HS-27A (cell line): Measurements from ENCODE around the gene CDCA4.
"Not testable (repeated sequence)": the region's sequence is repeated elsewhere in the genome, so short reads cannot be mapped to it uniquely, and the experiment has no call there.

ENCODE experiments used
- DNase-seq: peaks from one replicate; pipeline ENCODE4 v3.0.0-alpha.2; 2012; ENCODE audit warnings: low read depth, missing footprints

The CDCA4 gene

DNA sequence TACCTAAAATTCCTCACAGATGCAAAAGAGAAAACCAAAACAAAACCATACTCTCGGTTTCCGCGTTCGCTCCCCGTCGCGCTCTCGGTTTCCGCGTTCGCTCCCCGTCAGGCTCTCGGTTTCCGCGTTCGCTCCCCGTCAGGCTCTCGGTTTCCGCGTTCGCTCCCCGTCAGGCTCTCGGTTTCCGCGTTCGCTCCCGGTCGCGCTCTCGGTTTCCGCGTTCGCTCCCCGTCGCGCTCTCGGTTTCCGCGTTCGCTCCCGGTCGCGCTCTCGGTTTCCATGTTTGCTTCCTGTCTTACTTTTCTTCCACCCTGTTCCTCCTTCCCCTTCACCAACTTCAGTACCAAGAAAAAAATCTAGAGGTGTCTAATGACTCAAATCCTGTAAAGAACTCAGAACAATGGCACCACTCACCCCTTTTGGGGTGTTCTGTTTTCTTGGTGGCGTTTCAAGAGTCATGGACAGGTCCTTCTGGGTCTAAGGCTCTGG, 12.6 kb upstream of the CDCA4 start:
- DNase-seq: not testable (repeated sequence)

DNA sequence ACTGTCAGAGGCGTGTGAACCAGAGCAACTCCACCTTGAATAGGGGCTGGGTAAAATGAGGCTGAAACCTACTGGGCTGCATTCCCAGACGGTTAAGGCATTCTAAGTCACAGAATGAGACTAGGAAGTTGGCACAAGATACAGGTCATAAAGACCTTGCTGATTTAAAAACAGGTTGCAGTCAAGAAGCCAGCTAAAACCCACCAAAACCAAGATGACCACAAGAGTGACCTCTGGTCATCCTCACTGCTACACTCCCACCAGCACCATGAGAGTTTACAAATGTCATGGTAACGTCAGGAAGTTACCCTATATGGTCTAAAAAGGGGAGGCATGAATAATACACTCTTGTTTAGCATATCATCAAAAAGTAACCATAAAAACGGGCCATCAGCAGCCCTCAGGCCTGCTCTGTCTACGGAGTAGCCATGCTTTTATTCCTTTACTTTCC, 11.6 kb upstream of the CDCA4 start:
- not testable (repeated sequence) for DNase-seq

DNA sequence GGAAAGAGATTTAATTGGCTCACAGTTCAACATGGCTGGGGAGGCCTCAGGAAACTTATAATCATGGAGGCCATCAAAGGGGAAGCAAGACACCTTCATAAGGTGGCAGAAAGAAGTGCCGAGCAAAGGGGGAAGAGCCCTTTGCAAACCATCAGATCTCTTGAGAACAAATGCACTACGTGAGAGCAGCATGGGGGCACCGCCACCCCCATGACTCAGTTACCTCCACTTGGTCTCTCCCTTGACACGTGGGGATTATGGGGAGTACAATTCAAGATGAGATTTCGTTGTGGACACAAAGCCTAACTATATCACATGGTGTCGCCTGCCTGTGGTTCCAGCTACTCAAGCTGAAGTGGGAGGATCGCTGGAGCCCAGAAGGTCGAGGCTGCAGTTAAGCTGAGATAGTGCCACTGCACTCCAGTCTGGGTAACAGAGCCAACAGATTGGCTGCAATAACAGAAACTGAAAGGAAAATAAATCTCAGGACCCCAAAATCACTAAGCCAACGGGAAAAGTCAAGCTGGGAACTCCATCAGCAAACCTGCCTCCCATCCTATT, 10.0 kb upstream of the CDCA4 start:
- no peak for DNase-seq

DNA sequence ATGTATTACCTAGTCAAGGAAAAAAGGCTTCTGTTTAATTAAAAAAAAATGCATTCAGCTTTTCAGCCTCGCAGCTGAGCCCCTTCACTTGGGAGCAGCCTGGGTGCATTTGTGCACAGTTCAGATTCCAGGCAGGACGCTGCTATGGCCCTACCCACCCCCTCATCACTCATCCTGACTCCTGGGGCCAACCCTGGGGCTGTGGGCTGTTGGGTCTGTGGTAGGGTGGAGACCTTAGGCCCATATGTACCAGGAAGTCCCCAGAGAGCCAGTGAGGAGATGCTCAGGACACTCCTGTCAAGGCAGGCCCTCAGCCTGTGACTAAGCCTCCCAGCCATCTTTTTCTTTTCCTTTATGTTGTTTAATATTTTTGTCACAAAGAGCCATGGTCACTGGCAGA, 9.3 kb upstream of the CDCA4 start:
- DNase-seq: no peak

DNA sequence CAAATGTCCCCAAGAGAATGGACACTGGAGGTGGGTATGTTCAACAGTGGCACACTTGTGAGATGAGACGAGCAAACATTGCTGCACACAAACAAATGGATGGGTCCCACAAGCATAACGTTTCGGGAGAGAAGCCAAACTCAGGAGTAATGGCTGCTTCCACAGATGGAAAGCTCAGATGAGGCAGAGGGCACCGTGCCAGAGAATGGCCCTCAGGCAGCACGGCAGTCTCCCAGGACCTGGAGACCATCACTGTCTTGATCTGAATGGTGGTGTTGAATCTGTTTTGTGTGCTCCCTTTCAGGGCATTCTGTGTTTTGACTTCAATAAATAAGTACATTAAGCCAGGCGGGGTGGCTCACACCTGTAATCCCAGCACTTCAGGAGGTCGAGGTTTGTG, 8.5 kb upstream of the CDCA4 start:
- no peak for DNase-seq

DNA sequence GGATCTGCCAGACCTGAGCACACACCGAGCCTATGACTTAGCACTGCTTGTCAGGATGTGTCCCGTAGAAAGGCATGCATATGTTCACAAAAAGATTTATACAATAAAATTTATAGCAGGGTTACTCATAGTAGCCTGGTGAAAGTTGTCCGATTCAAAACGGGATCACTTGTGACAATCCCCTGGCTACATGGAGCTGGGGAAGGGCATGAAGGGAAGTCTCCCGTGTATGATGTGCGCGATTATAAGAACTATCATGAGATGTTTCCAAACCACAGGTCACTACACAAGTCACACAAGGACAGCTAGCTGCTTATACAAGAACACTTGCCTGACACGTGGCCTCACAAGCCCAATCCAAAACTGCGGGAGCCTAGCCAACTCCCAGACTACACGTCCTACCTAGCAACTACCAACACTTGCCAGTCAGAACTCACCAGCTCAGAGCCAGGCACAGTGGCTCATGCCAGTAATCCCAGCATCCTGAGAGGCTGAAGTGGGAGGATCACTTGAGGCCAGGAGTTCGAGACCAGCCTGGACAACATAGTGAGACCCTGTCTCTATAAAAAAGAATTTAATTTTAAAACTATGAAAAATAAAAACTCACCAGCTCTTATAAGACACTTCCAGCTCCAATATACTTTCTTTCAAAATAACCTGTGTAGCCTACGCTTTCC, 7.5 kb upstream of the CDCA4 start:
- DNase-seq: no peak

DNA sequence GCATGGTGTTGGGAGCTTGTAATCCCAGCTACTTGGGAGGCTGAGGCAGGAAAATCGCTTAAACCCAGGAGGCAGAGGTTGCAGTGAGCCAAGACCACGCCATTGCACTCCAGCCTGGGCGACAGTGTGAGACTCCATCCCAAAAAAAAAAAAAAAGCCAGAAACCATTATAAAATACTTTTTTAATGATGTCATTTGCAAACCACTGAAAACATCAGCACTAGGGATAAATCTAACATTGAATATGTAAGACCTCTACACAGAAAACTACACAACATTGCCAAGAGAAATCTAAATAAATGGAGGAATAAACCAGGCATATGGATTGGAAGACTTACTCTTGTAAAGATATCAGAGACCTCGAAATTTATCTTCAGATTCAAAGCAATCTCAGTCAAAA, 6.8 kb upstream of the CDCA4 start:
- DNase-seq: not testable (repeated sequence)

DNA sequence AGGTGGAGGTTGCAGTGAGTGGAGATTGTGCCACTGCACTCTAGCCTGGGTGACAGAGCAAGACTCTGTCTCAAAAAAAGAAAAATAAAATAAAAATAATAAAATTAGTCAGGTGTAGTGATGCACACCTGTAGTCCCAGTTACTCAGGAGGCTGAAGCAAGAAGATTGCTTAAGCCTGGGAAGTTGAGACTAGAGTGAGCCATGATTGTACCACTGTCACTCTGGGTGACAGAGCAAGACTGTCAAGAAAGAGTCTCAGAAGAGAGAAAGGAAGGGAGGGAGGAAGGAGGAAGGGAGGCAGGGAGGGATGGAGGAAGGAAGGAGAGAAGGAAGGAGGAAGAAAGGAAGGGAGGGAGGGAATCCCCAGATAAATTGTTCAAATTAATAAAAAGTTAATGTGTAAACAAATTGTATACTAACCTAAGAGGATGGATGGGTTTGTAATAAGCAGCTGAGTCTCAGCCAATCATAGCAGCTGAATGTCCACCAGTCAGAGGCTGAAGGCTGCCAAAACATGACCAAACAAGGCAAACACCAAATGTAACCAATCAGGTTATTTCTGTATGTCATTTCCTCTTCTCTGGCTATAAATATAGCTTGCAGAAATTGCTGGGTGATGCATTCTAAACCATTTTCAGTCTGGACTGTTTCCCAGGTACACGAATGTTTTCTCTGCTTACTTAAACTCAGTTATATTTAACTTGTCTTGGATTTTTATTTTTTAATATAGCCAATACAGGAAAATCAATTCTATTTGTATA, 6.1 kb upstream of the CDCA4 start:
- no peak for DNase-seq

DNA sequence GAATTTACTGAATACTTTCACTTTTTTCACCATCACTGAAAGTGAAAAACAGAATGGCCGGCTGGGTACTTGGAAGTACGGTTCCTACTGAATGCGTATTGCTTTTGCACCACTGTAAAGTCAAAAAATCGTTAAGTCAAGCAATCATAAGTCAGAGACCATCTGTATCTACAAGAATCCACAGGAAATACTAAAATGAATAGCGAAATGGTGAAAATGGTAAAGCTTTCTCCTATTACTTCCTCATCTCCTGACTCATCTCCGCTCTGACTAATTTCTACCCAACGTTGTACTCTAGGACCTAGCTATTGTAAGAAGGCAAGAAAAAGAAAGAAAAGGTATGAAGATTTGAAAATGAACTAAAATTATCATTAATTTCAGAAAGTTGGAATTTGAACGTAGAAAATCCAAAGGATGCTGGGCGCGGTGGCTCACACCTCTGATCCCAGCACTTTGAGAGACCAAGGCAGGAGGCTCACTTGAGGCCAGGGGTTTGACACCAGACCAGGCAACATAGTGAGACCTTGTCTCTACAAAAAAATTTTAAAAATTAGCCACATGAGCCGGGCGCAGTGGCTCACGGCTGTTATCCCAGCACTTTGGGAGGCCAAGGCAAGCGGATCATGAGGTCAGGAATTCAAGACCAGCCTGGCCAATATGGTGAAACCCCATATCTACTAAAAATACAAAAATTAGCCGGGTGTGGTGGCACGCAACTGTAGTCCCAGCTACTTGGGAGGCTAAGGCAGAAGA, 5.3 kb upstream of the CDCA4 start:
- no peak for DNase-seq

DNA sequence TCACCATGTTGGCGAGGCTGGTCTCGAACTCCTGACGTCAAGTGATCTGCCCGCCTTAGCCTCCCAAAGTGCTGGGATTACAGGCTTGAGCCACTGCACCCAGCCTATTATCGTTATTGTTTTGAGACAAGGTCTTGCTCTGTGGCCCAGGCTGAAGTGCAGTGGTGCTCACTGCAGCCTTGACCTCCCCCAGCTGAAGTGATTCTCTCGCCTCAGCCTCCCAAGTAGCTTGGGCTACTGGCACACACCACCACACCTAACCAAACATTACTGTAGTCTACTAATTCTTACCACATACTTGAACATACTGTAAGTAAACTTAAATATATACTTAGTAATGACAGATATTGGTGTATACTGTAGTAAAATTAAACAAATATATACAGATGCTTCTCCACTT, 4.5 kb upstream of the CDCA4 start:
- no peak for DNase-seq

DNA sequence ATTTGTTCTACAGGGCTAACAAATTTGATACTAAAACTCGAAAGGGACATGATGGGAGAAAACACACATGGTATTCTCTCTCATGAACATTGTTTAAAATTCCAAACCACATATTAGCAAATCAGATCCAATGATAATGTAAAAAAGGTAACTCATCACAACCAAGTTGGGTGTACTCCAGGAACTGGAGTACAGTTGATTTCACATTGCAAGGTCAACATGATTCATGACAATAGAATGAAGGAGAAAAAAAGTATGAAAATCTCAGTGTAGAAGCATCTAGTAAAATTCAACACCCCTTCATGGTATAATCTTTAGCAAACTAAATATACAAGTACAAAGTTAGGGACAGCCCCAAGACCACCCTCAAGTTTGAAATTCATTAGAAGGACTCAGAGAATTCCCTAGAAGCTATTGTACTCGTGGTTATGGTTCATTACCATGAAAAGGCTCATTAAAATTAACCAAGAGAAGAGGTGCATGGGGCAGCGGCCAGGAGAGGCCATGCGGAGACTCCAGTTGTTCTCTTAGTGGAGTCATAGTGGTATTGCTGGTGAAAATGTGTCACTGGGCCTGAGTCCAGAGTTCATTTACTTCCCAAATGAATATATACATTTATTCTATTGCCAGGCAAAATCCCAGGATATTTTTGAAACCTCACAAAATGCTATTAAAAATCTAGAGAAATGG, 3.1 kb upstream of the CDCA4 start:
- DNase-seq: no peak

DNA sequence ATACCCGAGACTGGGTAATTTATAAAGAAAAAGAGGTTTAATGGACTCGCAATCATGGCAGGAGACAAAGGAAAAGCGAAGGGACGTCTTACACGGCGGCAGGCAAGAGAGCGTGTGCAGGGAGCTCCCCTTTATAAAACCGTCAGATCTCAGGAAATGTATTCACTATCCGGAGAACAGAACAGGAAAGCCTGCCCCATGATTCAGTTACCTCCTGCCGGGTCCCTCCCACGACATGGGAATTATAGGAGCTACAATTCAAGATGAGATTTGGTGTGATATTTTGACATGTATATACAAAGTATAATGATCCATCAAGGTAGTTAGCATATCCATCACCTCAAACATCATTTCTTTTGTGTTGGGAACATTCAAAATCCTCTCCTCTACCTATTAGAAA, 2.3 kb upstream of the CDCA4 start:
- DNase-seq: no peak

DNA sequence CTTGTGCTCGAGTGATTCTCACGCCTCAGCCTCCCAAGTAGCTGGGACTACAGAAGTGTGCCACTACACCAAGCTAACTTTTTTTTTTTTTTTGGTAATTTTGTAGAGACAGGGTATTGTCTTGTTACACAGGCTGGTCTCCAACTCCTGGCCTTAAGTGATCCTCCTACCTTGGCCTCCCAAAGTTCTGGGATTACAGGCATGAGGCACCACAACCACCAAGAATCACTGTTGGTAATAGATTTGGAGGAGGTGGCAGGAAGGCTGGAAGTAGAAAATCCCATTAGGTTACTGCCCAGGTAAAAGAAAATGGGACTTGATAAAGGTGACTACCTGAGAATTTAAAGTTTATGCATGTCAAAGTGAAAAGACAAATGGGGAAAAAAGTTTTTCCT, 1.4 kb upstream of the CDCA4 start:
- no peak for DNase-seq

DNA sequence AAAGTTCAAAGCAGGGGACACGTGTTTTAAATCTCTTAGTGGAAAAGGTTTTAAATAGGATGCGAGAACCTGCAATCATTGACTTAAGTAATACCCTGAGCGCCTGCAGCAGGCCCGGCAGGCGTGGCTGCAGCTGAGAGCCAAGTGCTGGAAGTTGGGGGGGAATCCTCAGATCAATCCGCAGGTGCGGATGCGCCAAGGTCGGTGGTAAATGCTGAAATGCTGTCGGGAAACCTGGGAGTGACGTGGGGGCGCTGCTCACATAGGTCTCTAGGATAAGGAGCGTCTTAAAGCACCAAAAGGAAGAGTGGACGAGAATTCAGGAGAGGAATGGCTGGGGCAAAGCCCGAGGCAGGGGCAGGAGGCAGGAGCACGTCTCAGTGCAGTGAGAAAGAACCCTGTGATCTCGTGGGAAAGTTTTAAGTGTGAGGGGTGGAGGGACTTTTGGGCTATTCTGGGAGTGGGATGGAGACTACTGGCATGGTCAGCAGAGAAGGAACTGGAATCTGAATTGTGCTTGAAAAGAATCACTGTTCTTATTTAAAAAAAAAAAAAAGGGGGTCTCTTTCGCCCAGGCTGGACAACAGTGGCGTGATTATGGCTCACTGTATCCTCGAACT, 883 bp upstream of the CDCA4 start:
- no peak for DNase-seq

DNA sequence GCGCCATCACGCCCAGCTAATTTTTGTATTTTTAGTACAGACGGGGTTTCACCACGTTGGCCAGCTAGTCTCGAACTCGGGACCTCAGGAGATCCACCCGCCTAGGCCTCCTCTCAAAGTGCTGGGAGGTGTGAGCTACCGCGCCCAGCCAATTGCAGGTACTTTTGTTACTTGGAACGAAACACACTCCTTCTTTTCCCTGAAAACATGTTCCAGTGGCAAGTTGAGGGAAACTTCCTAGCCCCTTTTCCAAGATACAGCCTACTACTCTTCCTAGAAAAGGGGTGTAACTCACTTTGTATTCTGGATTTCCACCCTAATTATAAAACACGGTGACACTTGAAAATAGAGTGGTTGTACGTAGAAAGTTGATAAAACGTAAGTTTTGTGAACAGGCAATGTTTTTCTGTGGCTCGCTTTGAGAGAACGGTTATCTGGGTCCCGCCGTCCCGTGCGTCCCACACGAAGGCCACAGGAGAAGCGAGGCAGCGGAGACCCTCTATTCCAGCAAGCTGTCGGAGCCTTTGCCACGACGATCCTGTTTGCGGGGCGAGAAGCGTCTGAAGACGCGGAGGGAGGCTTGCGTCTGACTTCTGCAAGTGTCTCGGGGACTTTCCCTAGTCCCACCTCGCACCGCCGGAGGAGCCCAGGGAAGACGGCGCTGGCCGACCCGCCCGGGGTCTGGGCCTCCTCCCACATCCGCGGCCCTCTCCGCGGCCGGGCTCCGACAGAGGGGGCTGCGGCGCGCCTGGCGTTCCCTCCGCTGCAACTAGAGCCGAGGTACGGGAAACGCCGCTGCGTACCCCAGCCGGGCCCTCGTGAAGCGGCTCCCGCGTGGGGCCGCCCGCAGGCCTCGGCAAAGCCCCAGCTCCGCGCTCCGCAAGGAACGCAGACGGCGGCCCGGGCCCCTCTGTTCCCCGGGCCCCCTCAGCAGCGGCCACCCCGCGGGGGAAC, 745 bp downstream of the CDCA4 start:
- no peak for DNase-seq

DNA sequence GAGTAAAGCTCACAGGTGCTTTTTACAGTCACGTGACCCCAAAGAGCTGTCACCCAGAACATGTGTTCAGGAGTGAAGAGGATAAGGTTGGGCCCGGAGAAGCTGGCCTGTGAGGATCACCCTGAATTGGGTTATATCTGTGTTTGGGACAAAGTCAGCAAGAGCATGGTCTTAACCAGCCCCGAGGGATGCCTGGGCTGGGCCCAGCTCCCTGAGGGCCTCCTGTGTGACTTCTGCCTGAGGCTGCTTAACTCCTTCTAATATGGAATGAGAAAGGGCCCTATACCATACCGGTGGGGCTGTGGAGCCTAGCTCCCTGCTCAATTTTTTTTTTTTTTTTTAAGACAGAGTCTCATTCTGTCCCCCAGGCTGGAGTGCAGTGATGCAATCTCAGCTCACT, 2.5 kb downstream of the CDCA4 start:
- DNase-seq: no peak

DNA sequence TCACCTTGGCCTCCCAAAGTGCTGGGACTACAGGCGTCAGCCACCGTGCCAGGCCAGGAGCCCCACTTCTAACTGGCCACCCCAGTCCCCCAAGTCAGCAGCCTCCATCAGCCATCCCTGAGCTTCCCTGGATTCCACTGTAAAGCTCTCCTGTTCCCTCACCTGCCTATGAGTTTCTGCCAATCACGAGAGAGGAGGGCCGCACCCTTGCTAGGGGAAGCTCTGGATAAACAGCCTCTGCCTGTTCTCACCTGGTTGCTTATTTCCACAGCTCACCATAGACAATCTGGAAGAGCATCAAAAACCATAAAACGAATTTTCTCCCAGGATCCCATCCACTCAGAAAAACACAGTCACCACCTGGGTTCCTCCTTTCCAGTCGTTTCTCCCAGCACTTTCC, 5.0 kb downstream of the CDCA4 start:
- no peak for DNase-seq

DNA sequence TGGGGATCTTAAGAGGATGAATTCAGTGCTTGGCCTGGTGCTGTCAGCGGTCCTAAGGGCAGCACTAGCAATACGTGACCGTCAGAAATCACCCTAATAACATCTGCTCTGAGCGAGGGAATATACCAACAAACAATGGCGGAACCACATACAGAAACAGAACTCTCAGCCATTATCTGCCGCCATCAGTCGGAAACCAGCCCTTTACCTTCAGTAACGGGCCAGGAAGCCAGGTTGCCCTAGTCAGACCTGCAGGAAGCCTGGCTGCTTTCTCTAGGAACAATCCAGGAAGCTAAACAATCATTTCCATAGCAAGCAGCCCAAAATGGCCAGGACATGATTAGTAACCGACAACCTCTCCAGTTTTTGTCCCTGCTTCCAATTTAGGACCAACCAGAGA, 5.6 kb downstream of the CDCA4 start:
- DNase-seq: no peak

DNA sequence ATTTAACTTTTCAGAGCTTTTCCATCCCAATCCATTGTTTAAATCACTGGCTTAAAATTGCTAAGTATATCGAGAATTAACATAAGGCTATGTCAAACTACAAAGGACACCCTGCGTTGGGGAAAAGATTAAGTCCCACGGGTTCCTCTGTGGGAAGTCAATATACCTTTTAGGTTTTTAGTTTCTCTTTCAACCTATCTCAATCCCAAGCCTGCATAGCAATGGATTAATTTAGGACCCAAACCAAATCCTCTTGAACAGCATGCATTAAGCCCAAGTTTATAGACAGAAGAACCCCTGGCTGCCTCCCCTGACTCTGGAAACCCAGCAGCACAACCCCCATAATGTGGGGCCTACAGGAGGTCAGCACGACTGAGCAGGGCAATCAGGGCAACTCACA, 6.3 kb downstream of the CDCA4 start:
- no peak for DNase-seq

DNA sequence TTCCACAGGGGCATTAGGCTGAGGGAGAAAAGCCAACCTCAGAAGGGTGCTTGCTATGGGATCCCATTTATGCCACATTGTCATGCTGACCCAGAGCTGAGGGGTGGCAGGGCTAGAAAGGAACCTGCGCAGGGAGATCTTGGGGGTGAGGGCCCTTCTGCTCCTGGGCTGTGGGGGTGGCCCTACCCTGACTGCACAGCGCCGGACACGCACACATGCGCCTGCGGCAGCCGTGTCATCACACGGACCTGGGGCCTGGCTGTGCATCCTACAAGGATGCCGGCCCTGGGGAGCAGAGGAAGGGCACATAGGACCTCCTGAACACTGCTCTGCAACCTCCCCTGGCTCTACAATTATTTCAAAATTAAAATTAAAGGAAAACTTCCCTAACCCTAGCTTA, 6.9 kb downstream of the CDCA4 start:
- no peak for DNase-seq
